ENCODE measurements around the gene B4GALT5.

The B4GALT5 gene

GRCh38 chr20:49603209-49603627, 110.5 kb downstream of the B4GALT5 start:
- no peak for DNase-seq
- H3K27me3 Mint-ChIP-seq (ENCODE audit: low read depth, poor library complexity): peaks cover 35% of the 10 kb centered on the region
- H3K27ac Mint-ChIP-seq: no peak overlapping the region
- H3K9me3 Mint-ChIP-seq: no peaks in the 10 kb centered on the region
- peaks cover 10% of the 10 kb centered on the region for H3K4me1 Mint-ChIP-seq
- peak; percentile 30 for TF ChIP-seq CTCF (IDR thresholded peaks at IDR 0.05)
- H3K36me3 Mint-ChIP-seq (ENCODE audit: low read depth): no peaks in the 10 kb centered on the region
- H3K4me3 Mint-ChIP-seq: no peak overlapping the region

GRCh38 chr20:49602345-49603208, 111.1 kb downstream of the B4GALT5 start:
- H3K9me3 Mint-ChIP-seq: no peaks in the 10 kb centered on the region
- TF ChIP-seq CTCF (IDR thresholded peaks at IDR 0.05): no peak
- no peak overlapping the region for H3K4me3 Mint-ChIP-seq
- no peaks in the 10 kb centered on the region for H3K36me3 Mint-ChIP-seq (ENCODE audit: low read depth)
- no peak for DNase-seq
- peaks cover 29% of the 10 kb centered on the region for H3K27me3 Mint-ChIP-seq (ENCODE audit: low read depth, poor library complexity)
- H3K27ac Mint-ChIP-seq: no peak overlapping the region
- H3K4me1 Mint-ChIP-seq: peaks cover 10% of the 10 kb centered on the region

- Mint-ChIP-seq H3K9me3 (no peaks in the 10 kb centered on the region), H3K27ac (no peak overlapping the region), H3K4me1 (peaks cover 13% of the 10 kb centered on the region), H3K36me3 (ENCODE audit: low read depth) (no peaks in the 10 kb centered on the region), H3K27me3 (ENCODE audit: low read depth, poor library complexity) (peaks cover 19% of the 10 kb centered on the region), H3K4me3 (no peak overlapping the region)
- DNase-seq: no peak
- TF ChIP-seq CTCF (IDR thresholded peaks at IDR 0.05): no peak
Observed at GRCh38 chr20:49601153-49601924, 112.3 kb downstream of the B4GALT5 start.

GRCh38 chr20:49599746-49600113, 113.9 kb downstream of the B4GALT5 start:
- no peak for TF ChIP-seq CTCF (IDR thresholded peaks at IDR 0.05)
- no peaks in the 10 kb centered on the region for H3K9me3 Mint-ChIP-seq
- H3K36me3 Mint-ChIP-seq (ENCODE audit: low read depth): no peaks in the 10 kb centered on the region
- no peak overlapping the region for H3K4me3 Mint-ChIP-seq
- H3K27me3 Mint-ChIP-seq (ENCODE audit: low read depth, poor library complexity): peaks cover 19% of the 10 kb centered on the region
- peaks cover 19% of the 10 kb centered on the region for H3K4me1 Mint-ChIP-seq
- no peak for DNase-seq
- H3K27ac Mint-ChIP-seq: no peak overlapping the region

- no peak for TF ChIP-seq CTCF (IDR thresholded peaks at IDR 0.05)
- Mint-ChIP-seq H3K36me3 (ENCODE audit: low read depth) (no peaks in the 10 kb centered on the region), H3K27me3 (ENCODE audit: low read depth, poor library complexity) (peaks cover 10% of the 10 kb centered on the region), H3K4me3 (no peak overlapping the region), H3K4me1 (peaks cover 23% of the 10 kb centered on the region), H3K27ac (no peak overlapping the region), H3K9me3 (no peaks in the 10 kb centered on the region)
- no peak for DNase-seq
Observed at GRCh38 chr20:49597825-49598395, 115.8 kb downstream of the B4GALT5 start.
